Measurements from ENCODE around the gene CFAP43. TPM values are rescaled to one million over a fixed set of nuclear protein-coding genes. Genes with fewer than 3 reads are reported as not detected.

Gene CFAP43
- total and polyA plus RNA-seq, 2 of the 8 experiments (the other 6 are each of a cell fraction or from before 2014, with no cell fraction given), result 0.11 to 0.27 TPM

- TF ChIP-seq E2F6 (IDR thresholded peaks at IDR 0.05) (no peak), CEBPB (IDR thresholded peaks at IDR 0.05; ENCODE audit: low read depth, low read length) (no peak), TBP (IDR thresholded peaks at IDR 0.05; ENCODE audit: low read depth, low read length) (no peak), CBX8 (IDR thresholded peaks at IDR 0.05; ENCODE audit: borderline replicate concordance, low read depth, low read length) (no peak)
These were observed 76.6 kb downstream of the CFAP43 start (continued) for GRCh38 chr10:104155591-104155990.

Measured in H1 (cell line).